ENCODE results near the gene PPP2R5C.

PPP2R5C gene

DNA sequence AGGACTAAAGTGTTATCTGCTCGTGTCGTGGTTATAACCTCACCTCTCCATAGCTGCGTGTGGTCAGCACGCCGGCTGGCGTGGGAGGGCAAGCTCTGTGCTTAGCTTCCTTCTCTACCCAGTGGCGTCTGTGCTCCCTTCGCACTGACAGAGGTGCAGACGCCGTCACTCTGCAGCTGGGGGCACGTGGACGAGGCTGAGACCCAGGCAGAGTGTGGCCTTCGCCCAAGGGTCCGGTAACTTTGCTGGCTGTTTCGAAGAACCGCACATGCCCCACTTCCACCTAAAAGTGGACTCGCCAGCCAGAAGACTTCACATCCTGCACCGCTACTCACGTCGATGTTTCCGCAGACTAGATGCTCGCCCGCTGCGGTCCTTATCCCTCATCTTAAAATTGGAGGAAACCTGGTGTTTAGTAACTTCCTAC, 166.9 kb downstream of the PPP2R5C start:
- 0 out of 2 replicates have a peak overlapping the region, but pooled peaks have one; percentile 31 for H3K27ac ChIP-seq
- ChIA-PET POLR2A (ENCODE audit: low non-redundant PET) (no interaction called here), CTCF (no interaction called here)
- TF ChIP-seq, protein P1, sequence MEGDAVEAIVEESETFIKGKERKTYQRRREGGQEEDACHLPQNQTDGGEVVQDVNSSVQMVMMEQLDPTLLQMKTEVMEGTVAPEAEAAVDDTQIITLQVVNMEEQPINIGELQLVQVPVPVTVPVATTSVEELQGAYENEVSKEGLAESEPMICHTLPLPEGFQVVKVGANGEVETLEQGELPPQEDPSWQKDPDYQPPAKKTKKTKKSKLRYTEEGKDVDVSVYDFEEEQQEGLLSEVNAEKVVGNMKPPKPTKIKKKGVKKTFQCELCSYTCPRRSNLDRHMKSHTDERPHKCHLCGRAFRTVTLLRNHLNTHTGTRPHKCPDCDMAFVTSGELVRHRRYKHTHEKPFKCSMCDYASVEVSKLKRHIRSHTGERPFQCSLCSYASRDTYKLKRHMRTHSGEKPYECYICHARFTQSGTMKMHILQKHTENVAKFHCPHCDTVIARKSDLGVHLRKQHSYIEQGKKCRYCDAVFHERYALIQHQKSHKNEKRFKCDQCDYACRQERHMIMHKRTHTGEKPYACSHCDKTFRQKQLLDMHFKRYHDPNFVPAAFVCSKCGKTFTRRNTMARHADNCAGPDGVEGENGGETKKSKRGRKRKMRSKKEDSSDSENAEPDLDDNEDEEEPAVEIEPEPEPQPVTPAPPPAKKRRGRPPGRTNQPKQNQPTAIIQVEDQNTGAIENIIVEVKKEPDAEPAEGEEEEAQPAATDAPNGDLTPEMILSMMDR (conservative IDR thresholded peaks at IDR 0.05; ENCODE audit: low read depth): no peak
- no peak for DNase-seq (ENCODE audit: low spot score)

DNA sequence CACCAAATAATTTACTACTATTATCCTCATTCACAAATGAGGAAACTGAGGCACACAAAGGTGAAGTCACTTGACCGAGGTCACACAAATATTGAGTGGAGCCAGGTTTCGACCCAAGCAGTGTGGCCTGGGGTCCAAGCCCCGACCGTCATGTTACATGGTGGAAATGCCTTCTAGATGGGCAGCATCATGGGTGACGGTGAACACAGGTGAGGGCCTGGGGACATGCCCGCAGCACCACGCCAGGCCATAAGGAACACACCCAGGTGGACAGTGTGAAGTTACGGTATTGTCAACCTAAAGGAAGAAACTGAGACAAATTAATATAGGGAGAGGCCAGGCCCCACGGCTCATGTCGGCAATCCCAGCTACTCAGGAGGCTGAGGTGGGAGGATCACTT, 167.6 kb downstream of the PPP2R5C start:
- no peak overlapping the region for H3K27ac ChIP-seq
- ChIA-PET POLR2A (ENCODE audit: low non-redundant PET) (no interaction called here), CTCF (interaction anchor here (0.5 to 0.7 kb wide), 2 partner anchors 158 to 210 kb away, joined by 3 read pairs; no protein-coding TSS in a partner anchor)
- TF ChIP-seq, protein P1 (conservative IDR thresholded peaks at IDR 0.05; ENCODE audit: low read depth): no peak
- DNase-seq (ENCODE audit: low spot score): no peak

DNA sequence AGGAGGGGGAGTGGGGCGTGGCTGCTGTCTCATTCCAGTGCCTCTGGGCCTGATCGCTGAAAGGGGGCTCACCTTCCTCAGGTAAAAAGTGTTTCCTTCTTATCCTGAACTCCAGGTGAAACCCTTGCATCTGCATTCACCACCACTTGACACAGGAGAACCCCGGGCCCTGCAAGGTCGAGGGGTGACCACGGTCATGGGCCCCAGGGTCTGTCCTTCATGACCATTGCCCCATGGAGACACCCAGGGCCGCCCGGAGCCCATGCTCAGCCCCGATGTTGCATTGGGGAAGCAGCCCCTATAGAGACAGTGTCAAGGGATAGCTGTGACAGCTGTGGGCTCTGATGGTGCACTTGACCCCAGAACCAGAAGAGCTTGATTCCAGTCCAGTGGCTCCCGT, 168.4 kb downstream of the PPP2R5C start:
- no peak for DNase-seq (ENCODE audit: low spot score)
- ChIA-PET CTCF (interaction anchor here (0.7 kb wide), 1 partner anchor 211 kb away, joined by 3 read pairs; no protein-coding TSS in a partner anchor), POLR2A (ENCODE audit: low non-redundant PET) (no interaction called here)
- H3K27ac ChIP-seq: no peak overlapping the region
- TF ChIP-seq, protein P1 (conservative IDR thresholded peaks at IDR 0.05; ENCODE audit: low read depth): no peak

DNA sequence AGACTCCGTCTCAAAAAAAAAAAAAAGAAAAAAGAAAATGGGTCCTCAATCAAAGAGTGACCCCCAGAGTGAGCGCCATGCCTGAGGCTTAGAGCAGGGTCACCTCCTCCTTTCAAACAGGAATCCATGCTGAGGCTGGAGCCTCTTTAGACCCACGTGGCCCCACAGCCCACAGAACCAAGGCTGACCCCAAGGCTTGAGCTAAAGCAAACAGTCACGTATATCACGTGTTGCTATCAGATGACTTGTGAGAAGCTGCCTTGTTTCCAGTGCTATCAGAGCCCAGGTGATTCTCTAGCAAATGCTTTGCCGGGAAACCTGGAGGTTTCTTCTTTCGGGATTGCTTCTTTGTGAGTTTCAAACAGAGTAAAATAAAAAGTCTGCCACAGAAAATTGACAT, 171.2 kb downstream of the PPP2R5C start:
- TF ChIP-seq, protein P1 (conservative IDR thresholded peaks at IDR 0.05; ENCODE audit: low read depth): no peak
- DNase-seq (ENCODE audit: low spot score): no peak
- ChIA-PET POLR2A (ENCODE audit: low non-redundant PET) (interaction anchor here (0.7 kb wide), 1 partner anchor 14 kb away, joined by 6 read pairs; no protein-coding TSS in a partner anchor), CTCF (no interaction called here)
- H3K27ac ChIP-seq: no peak overlapping the region; the same call in 1 of the 2 replicates

DNA sequence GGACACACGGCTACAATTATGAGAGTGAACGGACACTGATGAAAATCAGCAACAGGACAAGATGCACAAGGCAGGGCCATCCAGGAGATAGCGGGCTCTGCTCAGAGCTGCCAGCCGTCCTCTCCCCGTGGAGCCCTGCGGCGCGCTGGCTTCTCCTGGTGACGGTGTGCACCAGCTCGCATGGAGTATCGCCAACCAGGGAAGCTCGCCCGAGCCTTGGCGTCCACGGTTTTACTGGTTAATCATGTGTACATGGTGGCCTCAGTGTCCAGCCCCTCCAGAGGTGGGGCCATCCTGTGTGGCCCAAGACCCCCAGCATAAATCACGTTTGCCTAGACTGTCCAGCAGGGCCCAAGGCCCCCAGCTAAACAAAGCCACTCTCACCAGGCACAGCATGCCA, 171.7 kb downstream of the PPP2R5C start:
- POLR2A ChIA-PET (ENCODE audit: low non-redundant PET): no interaction called here
- H3K27ac ChIP-seq: no peak overlapping the region; the same call in 1 of the 2 replicates
- CTCF ChIA-PET: no interaction called here
- TF ChIP-seq, protein P1 (conservative IDR thresholded peaks at IDR 0.05; ENCODE audit: low read depth): no peak
- no peak for DNase-seq (ENCODE audit: low spot score)

DNA sequence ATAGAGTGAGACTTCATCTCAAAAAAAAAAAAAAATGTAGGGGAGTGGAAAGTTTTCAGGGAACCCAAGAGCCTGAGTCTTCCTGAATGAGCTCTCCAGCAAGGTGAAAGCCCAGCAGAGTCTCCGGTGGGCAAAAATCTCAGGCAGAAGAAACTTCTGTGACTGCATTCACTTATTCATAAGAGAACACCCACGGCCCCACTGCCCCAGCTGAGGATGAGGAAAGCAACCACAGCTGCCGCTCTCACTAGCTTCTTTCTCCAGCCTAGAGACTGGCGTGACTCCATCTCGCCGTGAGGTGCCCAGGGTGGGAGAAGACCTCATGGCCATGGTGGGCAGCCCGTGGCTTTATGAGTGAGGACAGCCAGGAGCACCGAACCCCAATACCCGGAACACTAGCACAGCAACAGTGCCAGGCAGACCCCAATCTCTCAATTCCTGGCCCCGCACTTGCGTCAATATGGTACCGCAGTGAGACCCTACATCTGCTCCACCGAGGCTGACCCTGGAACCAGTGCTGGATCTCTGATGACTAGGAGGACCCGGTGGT, 173.2 kb downstream of the PPP2R5C start:
- CTCF ChIA-PET: interaction anchor here (1.0 kb wide), 1 partner anchor 19 kb away, joined by 7 read pairs; no protein-coding TSS in a partner anchor

More for the DNA sequence above, 173.2 kb downstream of the PPP2R5C start:
- DNase-seq (ENCODE audit: low spot score): no peak
- POLR2A ChIA-PET (ENCODE audit: low non-redundant PET): interaction anchor here (0.6 kb wide), 1 partner anchor 201 kb away, joined by 5 read pairs; no protein-coding TSS in a partner anchor
- TF ChIP-seq, protein P1 (conservative IDR thresholded peaks at IDR 0.05; ENCODE audit: low read depth): no peak
- H3K27ac ChIP-seq: no peak overlapping the region
